ENCODE measurements around the gene GLT6D1.

DNA sequence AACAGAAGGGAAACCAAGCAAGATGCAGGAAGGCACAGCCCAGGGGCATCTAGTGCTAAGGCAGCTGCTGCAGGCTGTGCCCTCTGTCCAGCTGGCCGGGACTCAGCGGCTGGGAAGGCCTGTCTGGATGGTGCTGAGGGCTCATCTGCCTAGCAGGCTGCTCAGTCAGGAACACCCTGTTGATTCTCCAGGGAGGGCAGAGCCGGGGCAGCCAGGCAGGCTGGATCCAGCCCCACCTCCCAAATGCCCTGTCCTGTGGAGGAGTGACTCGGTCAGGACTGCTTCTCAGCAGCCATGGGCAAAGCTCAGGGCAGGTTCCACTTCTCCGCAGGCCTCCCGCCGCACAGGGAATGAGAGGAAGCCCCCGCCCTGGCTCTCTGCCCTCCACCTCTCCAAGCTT lies 16.0 kb upstream of the GLT6D1 start:
- TF ChIP-seq, protein P1, sequence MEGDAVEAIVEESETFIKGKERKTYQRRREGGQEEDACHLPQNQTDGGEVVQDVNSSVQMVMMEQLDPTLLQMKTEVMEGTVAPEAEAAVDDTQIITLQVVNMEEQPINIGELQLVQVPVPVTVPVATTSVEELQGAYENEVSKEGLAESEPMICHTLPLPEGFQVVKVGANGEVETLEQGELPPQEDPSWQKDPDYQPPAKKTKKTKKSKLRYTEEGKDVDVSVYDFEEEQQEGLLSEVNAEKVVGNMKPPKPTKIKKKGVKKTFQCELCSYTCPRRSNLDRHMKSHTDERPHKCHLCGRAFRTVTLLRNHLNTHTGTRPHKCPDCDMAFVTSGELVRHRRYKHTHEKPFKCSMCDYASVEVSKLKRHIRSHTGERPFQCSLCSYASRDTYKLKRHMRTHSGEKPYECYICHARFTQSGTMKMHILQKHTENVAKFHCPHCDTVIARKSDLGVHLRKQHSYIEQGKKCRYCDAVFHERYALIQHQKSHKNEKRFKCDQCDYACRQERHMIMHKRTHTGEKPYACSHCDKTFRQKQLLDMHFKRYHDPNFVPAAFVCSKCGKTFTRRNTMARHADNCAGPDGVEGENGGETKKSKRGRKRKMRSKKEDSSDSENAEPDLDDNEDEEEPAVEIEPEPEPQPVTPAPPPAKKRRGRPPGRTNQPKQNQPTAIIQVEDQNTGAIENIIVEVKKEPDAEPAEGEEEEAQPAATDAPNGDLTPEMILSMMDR (IDR thresholded peaks at IDR 0.05) = no peak
- no peak for TF ChIP-seq POLR2A (IDR thresholded peaks at IDR 0.05)

All from testis (tissue), 2 donors.